GM18907 (cell line): ENCODE data around the gene CYP2J2.
"Not testable (repeated sequence)": the region's sequence is repeated elsewhere in the genome, so short reads cannot be mapped to it uniquely, and the experiment has no call there.

ENCODE experiments used
- ATAC-seq: cut with Tn5 transposase; IDR thresholded peaks from one replicate; pipeline ENCODE4 v1.9.1; 2021; ENCODE audit warnings: mild to moderate bottlenecking, moderate library complexity; ENCODE audit not compliant: unreplicated experiment

The CYP2J2 gene

DNA sequence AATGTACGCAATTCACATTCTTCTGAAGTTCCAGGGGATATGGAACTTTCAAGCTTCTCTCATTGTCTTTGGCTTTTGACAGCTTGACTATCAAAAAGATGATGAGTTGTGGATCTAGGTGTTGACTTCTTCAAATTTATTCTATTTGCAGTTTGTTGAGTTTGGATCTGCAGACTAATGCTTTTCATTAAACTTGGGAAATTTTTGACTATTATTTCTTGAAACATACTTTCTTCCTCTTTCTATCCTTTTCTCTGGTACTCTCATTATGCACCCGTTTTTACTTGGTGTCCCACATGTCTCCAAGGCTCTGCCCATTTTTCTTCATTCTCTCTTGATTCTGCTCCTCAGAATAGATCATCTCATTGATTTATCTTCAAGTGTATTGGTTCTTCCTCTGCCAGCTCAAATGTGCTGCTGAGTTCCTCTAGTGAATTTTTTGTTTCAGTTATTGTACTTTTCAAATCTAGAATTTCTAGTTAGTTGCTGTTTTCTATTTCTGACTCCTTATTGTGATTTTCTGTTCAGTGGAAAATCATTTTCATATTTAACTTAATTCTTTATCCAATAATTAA, 49.4 kb downstream of the CYP2J2 start:
- no peak for ATAC-seq

GRCh38 chr1:59871746-59872145, 54.8 kb downstream of the CYP2J2 start:
- no peak for ATAC-seq

GRCh38 chr1:59866462-59866861, 60.1 kb downstream of the CYP2J2 start:
- no peak for ATAC-seq

- no peak for ATAC-seq
Observed at GRCh38 chr1:59857679-59858354, 68.8 kb downstream of the CYP2J2 start.

- ATAC-seq, result no peak
Observed at GRCh38 chr1:59856725-59857338, 69.7 kb downstream of the CYP2J2 start.

DNA sequence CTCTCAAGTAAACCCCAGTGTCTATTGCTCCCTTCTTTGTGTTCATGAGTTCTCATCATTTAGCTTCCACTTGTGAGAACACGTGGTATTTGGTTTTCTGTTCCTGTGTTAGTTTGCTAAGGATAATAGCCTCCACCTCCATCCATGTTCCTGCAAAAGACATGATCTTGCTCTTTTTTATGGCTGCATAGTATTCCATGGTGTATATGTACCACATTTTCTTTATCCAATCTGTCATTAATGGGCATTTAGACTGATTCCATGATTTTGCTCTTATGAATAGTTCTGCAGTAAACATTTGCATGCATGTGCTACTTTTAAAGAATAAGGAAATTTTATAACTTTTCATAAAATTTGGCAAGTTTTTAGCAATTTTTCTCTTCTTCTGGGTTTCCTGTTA, 71.3 kb downstream of the CYP2J2 start:
- not testable (repeated sequence) for ATAC-seq

- ATAC-seq, result no peak
Observed at GRCh38 chr1:59852117-59852516, 74.5 kb downstream of the CYP2J2 start.

- ATAC-seq, result no peak
Observed at GRCh38 chr1:59846895-59847282, 79.7 kb downstream of the CYP2J2 start.

- no peak for ATAC-seq
Observed at GRCh38 chr1:59846209-59846894, 80.2 kb downstream of the CYP2J2 start.

GRCh38 chr1:59845091-59845490, 81.5 kb downstream of the CYP2J2 start:
- ATAC-seq, result no peak
